Calu3 (cell line): ENCODE measurements around the gene ASPRV1. TPM values are rescaled to one million over a fixed set of nuclear protein-coding genes. Genes with fewer than 3 reads are reported as not detected.

Experiments used
- BruUV-seq: library from RNA; stranded (reverse); fragments of 400-500 nt; replicated peaks from 2 replicates; lab custom pipeline; 2021; lab: Mats Ljungman, UMichigan
- CTCF ChIA-PET: fragments of 300-600 bp; sonication (Branson Sonifier 250); formaldehyde crosslinking; loops from one replicate; lab custom pipeline; 2022; ENCODE audit warnings: antibody characterized with exemption; lab: Charles Lee
- DNase-seq: peaks from one replicate; pipeline ENCODE4 v3.0.0; 2022
- H3K27ac Mint-ChIP-seq: one replicate; pipeline ENCODE4 v1.8.0; 2022; ENCODE audit warnings: mixed read lengths; ENCODE audit not compliant: unreplicated experiment
- H3K27me3 Mint-ChIP-seq: one replicate; pipeline ENCODE4 v1.8.0; 2022; ENCODE audit warnings: mixed read lengths; ENCODE audit not compliant: unreplicated experiment
- H3K36me3 Mint-ChIP-seq: one replicate; pipeline ENCODE4 v1.8.0; 2022; ENCODE audit warnings: mild to moderate bottlenecking, moderate library complexity, mixed read lengths; ENCODE audit not compliant: insufficient read depth, unreplicated experiment
- H3K4me1 Mint-ChIP-seq: one replicate; pipeline ENCODE4 v1.8.0; 2022; ENCODE audit warnings: mild to moderate bottlenecking, low read depth, mixed read lengths; ENCODE audit not compliant: unreplicated experiment
- H3K4me3 Mint-ChIP-seq: one replicate; pipeline ENCODE4 v1.8.0; 2022; ENCODE audit warnings: mild to moderate bottlenecking, low read depth, moderate library complexity, mixed read lengths; ENCODE audit not compliant: unreplicated experiment
- H3K9me3 Mint-ChIP-seq: one replicate; pipeline ENCODE4 v1.8.0; 2022; ENCODE audit warnings: low read depth, mixed read lengths; ENCODE audit not compliant: unreplicated experiment
- CTCF ChIP-seq: fragments of 200-600 bp; IDR thresholded peaks from one replicate; pipeline ENCODE4 v1.8.0; 2022; ENCODE audit warnings: antibody characterized with exemption; ENCODE audit not compliant: unreplicated experiment
- intact Hi-C: fragments of 100-400 bp; cut with micrococcal nuclease; formaldehyde crosslinking; loops from one replicate; pipeline ENCODE4 v1.10.0; 2022; ENCODE audit not compliant: unreplicated experiment
- total RNA-seq: library from RNA; stranded (reverse); gene quantifications from 2 replicates; pipeline ENCODE4 v1.2.3, GENCODE V29; 2022

ASPRV1 gene
- total RNA-seq, 1 experiment from 2014 or later = 0.17 TPM

GRCh38 chr2:69916106-69916505 is 45.3 kb downstream of the ASPRV1 start:
- H3K36me3 Mint-ChIP-seq = peaks cover 66% of the 10 kb centered on the region
- DNase-seq = no peak
- no peaks in the 10 kb centered on the region for H3K9me3 Mint-ChIP-seq
- no peak for TF ChIP-seq CTCF
- BruUV-seq = TSS peak; percentile 37
- no peaks in the 10 kb centered on the region for H3K27me3 Mint-ChIP-seq
- peak overlapping the region; percentile 76 for H3K4me3 Mint-ChIP-seq
- CTCF ChIA-PET = interaction anchor here (0.6 kb wide), 1 partner anchor 14 kb away, joined by 3 read pairs; no protein-coding TSS in a partner anchor
- peaks cover 27% of the 10 kb centered on the region for H3K4me1 Mint-ChIP-seq
- intact Hi-C loops = no loop called here
- peak overlapping the region; percentile 17 for H3K27ac Mint-ChIP-seq

GRCh38 chr2:69914950-69915945 is 46.2 kb downstream of the ASPRV1 start, which contains the start of gene MXD1:
Gene MXD1, plus strand, starts transcription at chr2:69915109. Its CDS starts 222 bp downstream, at chr2:69915331.
- no peaks in the 10 kb centered on the region for H3K9me3 Mint-ChIP-seq
- intact Hi-C loops = loop anchor here (2.0 to 5.0 kb wide), 3 partner anchors 188 to 378 kb away; partner anchors contain the start of gene SNRPG
- no TSS peak for BruUV-seq

GRCh38 chr2:69914164-69914949 is 47.1 kb downstream of the ASPRV1 start:
- Mint-ChIP-seq H3K27ac (peak overlapping the region; percentile 98), H3K4me3 (peak overlapping the region; percentile 76), H3K9me3 (no peaks in the 10 kb centered on the region), H3K36me3 (peaks cover 58% of the 10 kb centered on the region), H3K4me1 (peaks cover 27% of the 10 kb centered on the region), H3K27me3 (no peaks in the 10 kb centered on the region)
- BruUV-seq = TSS peak; percentile 94
- DNase-seq = peak; percentile 99
- intact Hi-C loops = loop anchor here (2.0 to 5.0 kb wide), 3 partner anchors 187 to 378 kb away; partner anchors contain the start of gene SNRPG
- TF ChIP-seq CTCF = no peak
- CTCF ChIA-PET = interaction anchor here (0.7 to 4.1 kb wide), 15 partner anchors 19 to 387 kb away, joined by 3 to 32 read pairs (median 5); partner anchors contain the start of genes C2orf42, FAM136A and SNRPG

More at GRCh38 chr2:69914950-69915945, 46.2 kb downstream of the ASPRV1 start, which contains the start of gene MXD1:
- H3K4me1 Mint-ChIP-seq = peaks cover 27% of the 10 kb centered on the region
- TF ChIP-seq CTCF = no peak
- H3K27ac Mint-ChIP-seq = peak within 1 kb of the TSS; percentile 98
- CTCF ChIA-PET = interaction anchor here (0.7 to 4.1 kb wide), 13 partner anchors 18 to 379 kb away, joined by 3 to 32 read pairs (median 6); partner anchors contain the start of genes C2orf42 and SNRPG
- peak within 1 kb of the TSS; percentile 76 for H3K4me3 Mint-ChIP-seq
- H3K27me3 Mint-ChIP-seq = no peaks in the 10 kb centered on the region
- H3K36me3 Mint-ChIP-seq = peaks cover 62% of the 10 kb centered on the region
- DNase-seq = no peak
